Measurements from ENCODE around the gene BMP2. TPM values are rescaled to one million over a fixed set of nuclear protein-coding genes. Genes with fewer than 3 reads are reported as not detected.
A peak's percentile ranks its signal among the peaks of the same experiment; 100 is the strongest.

The BMP2 gene
- total RNA-seq, 1 donor from 2014 or later = 2.1 TPM

DNA sequence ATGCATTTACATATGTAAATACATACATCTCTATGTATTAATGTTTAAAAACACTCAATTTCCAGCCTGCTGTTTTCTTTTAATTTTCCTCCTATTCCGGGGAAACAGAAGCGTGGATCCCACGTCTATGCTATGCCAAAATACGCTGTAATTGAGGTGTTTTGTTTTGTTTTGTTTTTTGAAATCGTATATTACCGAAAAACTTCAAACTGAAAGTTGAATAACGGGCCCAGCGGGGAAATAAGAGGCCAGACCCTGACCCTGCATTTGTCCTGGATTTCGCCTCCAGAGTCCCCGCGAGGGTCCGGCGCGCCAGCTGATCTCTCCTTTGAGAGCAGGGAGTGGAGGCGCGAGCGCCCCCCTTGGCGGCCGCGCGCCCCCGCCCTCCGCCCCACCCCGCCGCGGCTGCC lies 355 bp upstream of the BMP2 start:
- ATAC-seq (no peak), DNase-seq (ENCODE audit: low spot score) (no peak)

DNA sequence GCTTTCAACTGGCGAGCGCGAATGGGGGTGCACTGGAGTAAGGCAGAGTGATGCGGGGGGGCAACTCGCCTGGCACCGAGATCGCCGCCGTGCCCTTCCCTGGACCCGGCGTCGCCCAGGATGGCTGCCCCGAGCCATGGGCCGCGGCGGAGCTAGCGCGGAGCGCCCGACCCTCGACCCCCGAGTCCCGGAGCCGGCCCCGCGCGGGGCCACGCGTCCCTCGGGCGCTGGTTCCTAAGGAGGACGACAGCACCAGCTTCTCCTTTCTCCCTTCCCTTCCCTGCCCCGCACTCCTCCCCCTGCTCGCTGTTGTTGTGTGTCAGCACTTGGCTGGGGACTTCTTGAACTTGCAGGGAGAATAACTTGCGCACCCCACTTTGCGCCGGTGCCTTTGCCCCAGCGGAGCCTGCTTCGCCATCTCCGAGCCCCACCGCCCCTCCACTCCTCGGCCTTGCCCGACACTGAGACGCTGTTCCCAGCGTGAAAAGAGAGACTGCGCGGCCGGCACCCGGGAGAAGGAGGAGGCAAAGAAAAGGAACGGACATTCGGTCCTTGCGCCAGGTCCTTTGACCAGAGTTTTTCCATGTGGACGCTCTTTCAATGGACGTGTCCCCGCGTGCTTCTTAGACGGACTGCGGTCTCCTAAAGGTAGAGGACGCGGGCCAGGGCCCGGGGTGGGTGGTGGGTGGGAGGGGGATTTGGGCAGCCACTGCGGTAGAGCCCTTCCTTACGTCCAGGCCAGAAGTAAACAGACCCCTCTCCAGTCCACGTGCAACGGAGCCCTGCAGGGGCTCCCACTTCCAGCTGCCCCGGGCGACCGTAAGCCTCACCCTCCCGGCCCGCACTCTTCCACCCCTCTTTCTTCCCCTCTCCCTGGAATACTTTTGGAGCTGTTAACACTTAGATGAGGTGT lies 998 bp downstream of the BMP2 start:
- ATAC-seq (peak; percentile 20), DNase-seq (ENCODE audit: low spot score) (peak; percentile 46)

DNA sequence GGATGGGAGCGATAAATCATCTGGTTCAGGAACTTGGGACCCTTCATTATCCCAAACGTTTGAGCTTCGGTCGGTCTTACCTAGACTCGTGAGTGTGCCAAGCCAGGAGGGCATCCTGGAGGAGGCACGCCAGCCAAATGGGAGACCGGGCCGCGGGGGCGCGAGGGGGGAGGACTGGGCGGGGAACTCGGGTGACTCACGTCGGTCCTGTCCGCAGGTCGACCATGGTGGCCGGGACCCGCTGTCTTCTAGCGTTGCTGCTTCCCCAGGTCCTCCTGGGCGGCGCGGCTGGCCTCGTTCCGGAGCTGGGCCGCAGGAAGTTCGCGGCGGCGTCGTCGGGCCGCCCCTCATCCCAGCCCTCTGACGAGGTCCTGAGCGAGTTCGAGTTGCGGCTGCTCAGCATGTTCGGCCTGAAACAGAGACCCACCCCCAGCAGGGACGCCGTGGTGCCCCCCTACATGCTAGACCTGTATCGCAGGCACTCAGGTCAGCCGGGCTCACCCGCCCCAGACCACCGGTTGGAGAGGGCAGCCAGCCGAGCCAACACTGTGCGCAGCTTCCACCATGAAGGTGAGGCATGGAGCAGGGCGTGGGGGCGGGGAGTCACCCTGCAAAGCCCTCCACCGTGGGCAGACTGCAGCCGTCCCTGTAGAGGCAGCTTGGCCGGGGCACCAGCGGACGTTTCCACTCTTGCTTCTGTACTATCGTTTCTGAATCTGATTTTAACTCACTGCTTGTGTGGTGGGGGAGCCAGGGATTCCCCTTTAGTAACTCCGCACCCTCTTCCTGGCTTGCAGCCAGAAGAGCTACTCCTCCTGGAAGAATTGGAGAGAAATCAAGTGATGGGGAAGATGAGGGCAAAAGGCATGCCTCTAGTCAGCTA lies 2.7 kb downstream of the BMP2 start:
- no peak for ATAC-seq
- DNase-seq (ENCODE audit: low spot score) = peak; percentile 48

DNA sequence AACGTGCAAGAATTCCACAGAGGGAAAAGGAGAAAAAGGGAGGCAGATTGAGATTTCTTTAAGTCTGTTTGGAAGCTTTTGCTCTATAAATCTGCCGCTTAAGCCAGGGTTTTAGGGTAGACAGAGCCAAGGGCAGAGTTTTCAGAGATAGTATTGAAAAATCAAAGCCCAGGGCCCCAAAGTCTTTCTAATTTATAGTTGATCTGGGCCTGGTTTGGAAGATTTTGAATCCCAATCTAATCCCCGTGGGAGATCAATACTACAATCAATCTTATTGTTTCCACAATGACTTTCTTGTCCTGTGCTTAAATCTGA lies 3.3 kb downstream of the BMP2 start:
- no peak for DNase-seq (ENCODE audit: low spot score)
- ATAC-seq = no peak

DNA sequence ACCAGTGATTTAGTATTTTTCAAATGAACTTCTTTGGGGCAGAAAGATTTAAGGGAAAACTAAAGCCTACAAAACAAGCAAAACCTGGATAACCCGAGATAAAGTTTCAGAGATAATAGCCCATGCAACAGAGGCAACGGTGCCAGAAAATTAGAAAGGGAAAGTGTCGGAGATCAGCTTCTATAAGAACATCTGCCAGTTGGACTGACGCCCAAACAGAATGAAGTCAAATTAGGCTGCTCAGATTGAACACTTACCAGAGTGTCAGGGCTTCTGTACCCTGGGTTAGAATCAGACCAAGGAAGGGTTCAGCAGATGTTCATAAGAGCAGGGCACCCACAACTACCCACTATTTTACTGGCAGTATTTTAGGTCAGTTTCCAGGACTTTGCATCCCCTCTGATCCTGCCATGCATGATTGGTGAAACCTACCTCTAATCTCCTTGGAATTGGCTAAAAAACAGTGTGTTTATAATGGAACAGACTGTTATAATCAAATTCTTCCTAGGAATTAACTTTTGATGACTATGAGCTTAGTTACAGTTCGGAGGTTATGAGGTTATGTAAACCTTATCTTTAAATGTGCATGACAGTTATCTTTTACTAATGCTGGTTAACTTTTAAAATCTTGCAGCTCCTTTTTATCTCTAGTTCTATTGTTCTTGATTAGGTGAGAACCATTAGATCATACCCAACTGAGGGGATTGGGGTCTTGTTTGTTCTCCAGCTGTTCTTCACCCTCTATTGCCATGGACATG lies 13.1 kb downstream of the BMP2 start:
- peak; percentile 51 for DNase-seq (ENCODE audit: low spot score)
- peak; percentile 75 for ATAC-seq

DNA sequence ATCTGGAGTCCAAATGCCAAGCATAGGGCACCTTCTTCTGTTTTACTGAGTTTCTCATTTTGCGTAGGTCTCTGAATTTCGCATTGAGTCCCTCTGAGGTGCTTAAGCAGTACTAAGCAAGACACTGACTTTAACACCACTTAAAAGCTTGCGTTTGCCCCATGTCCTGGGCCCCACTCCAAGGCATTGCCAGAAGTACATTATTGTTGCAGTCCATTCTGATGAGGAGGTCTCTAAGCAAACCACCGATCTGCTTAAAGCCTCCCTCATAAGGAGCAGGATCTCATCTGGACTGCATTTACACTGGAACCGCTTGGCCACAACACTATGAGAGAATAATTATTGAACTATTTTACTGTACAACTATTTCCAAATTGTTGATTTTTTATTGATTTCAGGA lies 16.3 kb downstream of the BMP2 start:
- ATAC-seq (no peak), DNase-seq (ENCODE audit: low spot score) (no peak)

DNA sequence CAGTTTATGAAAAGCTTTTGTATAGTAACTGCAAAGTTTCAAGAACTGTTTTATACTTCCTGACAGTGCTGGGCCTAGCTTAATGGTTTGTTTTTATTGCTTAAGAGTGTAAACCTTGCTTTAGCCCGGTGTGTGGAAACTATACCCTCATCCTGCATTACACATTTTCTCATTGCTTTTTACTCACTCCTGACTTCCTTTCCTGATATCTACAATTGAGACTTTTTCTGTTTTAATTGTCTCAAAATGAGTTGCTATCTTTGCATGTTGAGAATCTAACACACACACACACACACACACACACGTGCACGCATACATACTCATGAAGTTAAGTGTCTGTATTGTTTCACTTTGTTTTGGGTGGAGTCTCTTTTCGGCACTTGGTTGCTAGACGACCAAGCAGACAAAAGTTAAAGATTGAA lies 16.7 kb downstream of the BMP2 start:
- no peak for ATAC-seq
- no peak for DNase-seq (ENCODE audit: low spot score)

DNA sequence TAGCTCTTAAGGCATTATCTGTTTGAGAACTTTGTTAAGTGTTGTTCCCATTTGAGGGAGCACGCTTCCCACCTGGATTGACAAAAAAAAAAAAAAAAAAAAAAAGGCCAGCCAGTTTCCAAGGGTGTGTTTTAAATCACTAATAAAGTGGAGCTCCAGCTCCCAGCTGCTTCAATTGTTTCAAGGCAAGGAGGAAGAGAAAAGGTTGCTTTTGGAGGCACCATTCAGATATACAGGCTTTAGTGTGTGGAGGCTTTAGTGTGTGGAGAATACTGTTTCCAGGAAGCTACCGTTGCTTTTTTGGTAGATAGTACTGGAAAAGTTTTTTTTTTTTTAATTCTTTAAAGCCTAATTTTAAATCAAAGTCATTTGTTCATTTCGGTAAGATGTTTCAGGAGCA lies 17.3 kb downstream of the BMP2 start:
- ATAC-seq = no peak
- DNase-seq (ENCODE audit: low spot score) = no peak

DNA sequence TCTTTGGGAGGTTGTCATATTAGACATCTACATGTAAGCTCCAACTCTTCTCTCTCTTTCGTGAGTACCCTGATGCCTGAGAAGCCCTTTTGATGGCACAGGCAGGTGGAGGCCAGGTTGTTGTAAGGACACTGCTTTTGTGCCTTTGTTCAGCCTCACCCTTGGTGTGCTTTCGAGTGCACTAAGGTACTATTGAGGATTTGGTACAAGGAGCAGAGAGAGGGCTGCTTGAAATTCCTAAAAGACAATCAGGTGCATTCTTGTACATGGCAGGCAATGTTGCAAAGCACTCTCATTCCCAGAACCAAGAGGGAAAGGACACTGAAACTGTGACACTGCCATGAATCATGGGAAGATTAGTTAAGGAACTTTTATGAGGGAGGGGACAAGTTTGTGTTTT lies 19.1 kb downstream of the BMP2 start:
- DNase-seq (ENCODE audit: low spot score) = no peak
- no peak for ATAC-seq

DNA sequence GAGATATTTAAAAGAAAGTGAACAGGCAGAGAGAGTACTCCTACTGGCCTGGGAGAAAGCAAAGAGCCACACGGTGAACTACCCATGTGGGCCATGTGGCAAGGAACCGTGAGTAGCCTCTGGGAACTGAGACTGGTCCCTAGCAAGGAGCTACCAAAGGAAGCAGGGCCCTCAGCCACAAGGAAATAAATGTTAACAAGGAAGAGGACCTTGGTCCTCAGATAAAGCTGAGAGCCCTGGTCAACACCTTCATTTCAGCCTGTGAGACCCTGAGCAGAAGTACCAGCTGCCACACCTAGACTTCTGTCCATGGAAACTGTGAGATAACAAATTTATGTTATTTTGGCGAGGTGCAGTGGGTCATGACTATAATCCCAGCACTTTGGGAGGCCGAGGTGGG lies 25.3 kb downstream of the BMP2 start:
- ATAC-seq = no peak
- no peak for DNase-seq (ENCODE audit: low spot score)

DNA sequence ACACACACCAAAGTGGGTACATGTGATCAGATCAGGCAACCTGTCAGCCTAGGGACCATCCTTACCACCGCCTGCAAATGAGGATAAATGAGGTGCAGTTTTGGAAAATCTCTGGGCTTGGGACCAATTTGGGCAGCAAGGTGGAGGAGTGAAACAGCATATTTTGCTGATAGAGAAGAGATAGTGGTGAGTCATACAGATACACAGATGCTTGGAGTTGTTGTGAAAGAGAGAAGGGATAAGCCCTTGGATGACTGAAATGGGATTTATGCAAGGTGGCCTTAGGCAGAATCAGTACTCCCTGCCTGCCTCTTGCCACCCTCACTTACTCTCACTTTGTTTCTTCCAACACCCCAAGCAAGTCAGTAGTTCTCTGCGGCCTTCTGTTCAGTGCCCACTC lies 34.7 kb downstream of the BMP2 start:
- DNase-seq (ENCODE audit: low spot score) (no peak), ATAC-seq (no peak)

DNA sequence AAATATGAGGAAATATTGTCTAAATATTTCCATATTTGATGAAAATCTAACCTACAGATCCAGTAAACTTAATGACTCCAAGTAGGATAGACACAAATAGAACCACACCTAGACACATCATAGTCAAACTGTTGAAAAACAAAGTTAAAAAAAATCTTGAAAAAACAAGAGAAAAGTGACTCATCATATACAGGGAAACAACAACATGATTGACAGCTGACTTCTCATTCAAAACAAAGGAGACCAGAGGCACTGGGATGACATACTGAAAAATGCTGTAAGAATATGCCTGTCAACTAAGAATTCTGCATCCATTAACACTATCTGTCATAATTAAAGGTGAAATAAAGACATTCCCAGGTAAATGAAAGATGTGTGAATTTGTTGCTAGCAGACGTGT lies 38.8 kb downstream of the BMP2 start:
- DNase-seq (ENCODE audit: low spot score) (no peak), ATAC-seq (no peak)

DNA sequence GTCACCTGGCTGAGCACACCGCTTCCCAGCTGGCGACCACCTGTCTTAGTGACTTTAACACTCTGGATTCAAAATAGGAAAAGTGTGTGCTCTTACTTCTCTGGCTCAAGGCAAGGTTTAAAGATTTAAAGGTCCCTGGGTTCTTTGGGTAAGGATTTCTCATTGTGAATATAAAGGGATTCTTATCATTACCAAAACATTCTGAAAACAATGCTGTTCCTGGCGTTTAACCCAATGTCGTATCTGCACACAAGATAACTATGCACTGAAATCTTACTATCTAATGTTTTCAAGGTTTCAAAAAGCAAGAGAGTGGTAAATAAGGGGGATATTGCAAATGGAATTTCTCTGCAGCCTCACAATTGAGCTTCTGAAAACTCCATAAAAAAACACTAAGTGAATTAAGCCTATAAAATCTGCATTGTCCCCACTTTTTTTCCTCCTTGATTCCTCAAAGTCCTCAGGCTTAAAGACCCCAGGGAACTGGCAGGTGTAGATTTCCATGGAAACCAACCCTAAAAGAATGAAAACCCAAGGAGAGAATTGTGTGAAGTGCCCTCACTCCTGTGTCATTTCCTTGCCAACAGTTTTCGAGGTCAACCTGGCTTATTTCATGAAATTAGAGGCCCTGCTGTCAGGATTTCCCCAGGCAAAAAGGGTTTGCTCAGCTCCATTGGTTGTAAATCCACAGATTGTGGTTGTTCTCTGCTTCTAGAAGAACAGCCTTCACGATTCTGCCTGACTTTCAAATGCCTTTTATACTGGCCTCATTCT lies 44.0 kb downstream of the BMP2 start:
- no peak for ATAC-seq
- no peak for DNase-seq (ENCODE audit: low spot score)

DNA sequence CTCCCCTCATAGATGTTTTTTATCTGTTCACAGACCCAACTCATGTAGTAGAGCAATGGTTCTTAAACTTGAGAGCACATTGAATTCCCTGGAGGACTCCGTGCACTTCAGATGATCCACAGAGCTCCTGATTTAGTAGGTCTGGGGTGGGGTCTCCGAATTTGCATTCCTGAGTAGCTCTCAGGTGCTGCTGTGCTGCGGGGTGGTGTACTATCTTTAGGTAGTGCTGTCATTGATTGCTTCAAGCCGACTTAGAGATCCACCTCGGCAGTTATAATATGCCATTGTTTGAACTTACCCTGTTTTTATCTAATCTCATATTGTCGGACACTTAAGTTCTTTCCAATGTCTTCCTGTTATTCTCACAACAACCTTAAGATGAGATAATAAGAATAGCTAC lies 45.0 kb downstream of the BMP2 start:
- ATAC-seq (no peak), DNase-seq (ENCODE audit: low spot score) (no peak)

DNA sequence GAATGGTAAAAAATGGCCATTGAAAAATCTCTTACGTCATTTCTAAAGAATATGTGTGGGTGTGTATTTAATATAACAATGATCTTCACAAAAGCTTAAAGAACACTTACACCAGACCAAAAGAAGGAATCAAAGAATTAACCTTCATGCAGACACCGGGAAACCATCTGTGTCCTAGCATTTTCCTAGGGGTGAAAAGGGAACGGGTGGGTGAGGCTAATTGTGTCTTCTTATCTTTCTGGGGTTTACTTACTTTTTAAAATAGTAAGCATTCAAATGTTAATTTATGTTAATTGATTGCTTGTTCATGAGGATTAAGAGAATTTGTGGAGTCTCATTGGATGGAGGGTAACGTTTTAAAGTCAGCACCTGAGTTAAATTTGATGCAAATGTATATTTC lies 47.5 kb downstream of the BMP2 start:
- DNase-seq (ENCODE audit: low spot score) = no peak
- ATAC-seq = no peak

DNA sequence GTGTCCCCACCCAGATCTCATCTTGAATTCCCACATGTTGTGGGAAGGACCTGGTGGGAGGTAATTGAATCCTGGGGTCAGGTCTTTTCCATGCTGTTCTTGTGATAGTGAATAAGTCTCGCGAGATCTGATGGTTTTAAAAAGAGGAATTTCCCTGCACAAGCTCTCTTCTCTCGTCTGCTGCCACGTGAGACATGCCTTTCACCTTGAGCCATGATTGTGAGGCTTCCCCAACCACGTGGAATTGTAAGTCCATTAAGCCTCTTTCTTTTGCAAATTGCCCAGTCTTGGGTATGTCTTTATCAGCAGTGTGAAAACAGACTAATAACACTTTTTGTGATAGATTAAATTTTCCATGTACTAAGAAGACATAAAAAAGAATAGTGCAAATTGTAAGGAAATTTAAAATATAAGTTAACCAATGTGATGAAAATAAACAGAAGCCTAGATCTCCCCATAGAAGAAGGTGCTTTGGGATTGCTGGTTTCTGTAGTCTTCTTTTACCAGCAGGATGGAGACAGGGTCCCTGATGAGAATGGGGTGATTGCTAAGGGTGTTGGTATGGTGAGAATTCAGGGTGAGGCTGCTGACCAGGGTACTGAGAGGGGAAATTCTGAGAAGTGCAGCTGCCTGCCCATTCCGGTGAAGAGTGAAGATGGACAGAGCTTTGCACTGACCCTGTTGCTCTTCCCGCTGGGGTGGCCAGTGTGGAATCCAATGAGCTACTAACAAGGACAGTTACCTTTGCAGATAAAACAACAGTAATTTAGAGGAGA lies 50.7 kb downstream of the BMP2 start:
- DNase-seq (ENCODE audit: low spot score) (no peak), ATAC-seq (no peak)

DNA sequence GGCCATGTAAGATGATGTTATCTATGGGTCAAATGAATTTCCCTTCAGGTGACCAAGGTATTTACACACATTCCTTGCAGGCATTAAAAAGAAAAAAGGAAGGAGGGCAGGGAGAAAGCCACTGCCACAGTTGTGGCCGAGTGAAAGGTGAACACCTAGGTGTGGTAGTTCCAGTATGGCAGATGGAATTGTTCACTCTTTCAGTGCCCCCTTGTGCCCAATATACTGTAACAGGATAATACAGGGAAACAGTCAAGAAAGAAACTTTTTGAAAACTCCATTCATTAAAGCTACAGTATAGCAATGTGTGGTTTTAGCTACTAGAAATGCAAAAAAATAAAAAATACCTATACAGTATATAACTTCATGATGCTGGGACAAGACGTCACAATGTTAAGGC lies 52.1 kb downstream of the BMP2 start:
- DNase-seq (ENCODE audit: low spot score) = no peak
- peak; percentile 94 for ATAC-seq

DNA sequence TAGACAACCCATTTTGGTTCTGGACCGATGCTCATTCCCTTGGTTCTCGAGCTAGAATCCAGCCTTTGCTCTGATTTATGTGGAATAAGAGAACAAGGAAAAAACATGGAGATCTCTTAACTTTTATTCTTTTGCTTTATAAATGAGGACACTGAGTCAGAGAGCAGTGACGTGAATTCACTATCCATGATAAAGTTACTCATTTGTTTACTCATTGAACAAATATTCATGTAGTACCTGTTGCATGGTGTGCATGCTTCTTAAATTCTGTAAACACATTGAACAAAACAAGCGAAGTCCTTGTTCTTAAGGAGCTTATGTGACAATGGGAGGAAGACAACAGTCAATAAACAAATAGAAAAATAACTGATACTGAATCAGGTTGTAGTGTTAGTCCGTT lies 56.9 kb downstream of the BMP2 start:
- ATAC-seq (no peak), DNase-seq (ENCODE audit: low spot score) (no peak)

DNA sequence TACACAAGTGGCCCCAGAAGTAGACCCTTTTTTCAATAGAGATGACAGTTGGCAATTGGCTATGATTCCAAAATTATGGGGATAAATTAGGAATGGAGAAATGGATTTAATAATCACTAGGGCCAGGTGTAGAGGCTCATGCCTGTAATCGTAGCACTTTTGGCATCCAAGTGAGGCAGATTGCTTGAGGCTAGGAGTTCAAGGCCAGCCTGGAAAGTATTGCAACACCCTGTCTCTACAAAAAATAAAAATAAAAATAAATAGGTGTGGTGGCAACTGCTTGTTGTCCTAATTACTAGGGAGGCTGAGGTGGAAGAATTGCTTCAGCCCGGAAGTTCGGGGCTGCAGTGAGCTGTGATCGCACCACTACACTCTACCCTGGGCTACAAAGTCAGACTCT lies 60.0 kb downstream of the BMP2 start:
- DNase-seq (ENCODE audit: low spot score) = no peak

More for the DNA sequence above, 60.0 kb downstream of the BMP2 start:
- ATAC-seq = no peak

Data from left lobe of liver (tissue), 2 donors.